AG04450 (cell line): ENCODE data around the gene KAT14. TPM values are rescaled to one million over a fixed set of nuclear protein-coding genes. Genes with fewer than 3 reads are reported as not detected.
"Not testable (repeated sequence)": the region's sequence is repeated elsewhere in the genome, so short reads cannot be mapped to it uniquely, and the experiment has no call there.

Experiments
- CTCF ChIA-PET: fragments of 300-600, 350-600 bp; formaldehyde crosslinking; extraction: SDS; loops from one replicate; lab custom pipeline; 2022; ENCODE audit warnings: antibody characterized with exemption, inconsistent platforms; lab: Charles Lee
- POLR2A ChIA-PET: fragments of 350-600 bp; formaldehyde crosslinking; extraction: SDS; loops from one replicate; lab custom pipeline; 2021; ENCODE audit warnings: antibody characterized with exemption, inconsistent platforms; lab: Yijun Ruan, JAX
- DNase-seq: peaks from one replicate; pipeline ENCODE4 v3.0.0-alpha.2; 2011; ENCODE audit warnings: low read depth, low spot score
- H3K27ac ChIP-seq: one replicate; pipeline ENCODE4 v1.5.1; 2012; ENCODE audit warnings: low read depth, low read length, control low read depth
- H3K27me3 ChIP-seq: one replicate; pipeline ENCODE4 v1.6.0; 2012; ENCODE audit warnings: low read length; ENCODE audit not compliant: control insufficient read depth, insufficient read depth
- H3K4me3 ChIP-seq: 2 replicates; pipeline ENCODE4 v1.5.1; 2011; ENCODE audit warnings: mild to moderate bottlenecking, low read depth, low read length, control low read depth
- H3K9me3 ChIP-seq: 2 replicates; pipeline ENCODE4 v1.5.1; 2012; ENCODE audit warnings: low read length; ENCODE audit not compliant: control insufficient read depth, insufficient read depth
- CTCF ChIP-seq: IDR thresholded peaks from 2 replicates; pipeline ENCODE4 v1.5.1; 2011; ENCODE audit warnings: low read depth, low read length, control low read depth, inconsistent platforms
- polyA minus RNA-seq: library from RNA; depleted of rRNA, polyadenylated mRNA; stranded (reverse); fragments of >200 nt; gene quantifications from 2 replicates; pipeline ENCODE4 v1.2.3, GENCODE V29; 2011; rRNA and poly(A)+ RNA removed
- polyA plus RNA-seq: library from polyadenylated mRNA; depleted of rRNA; stranded (reverse); fragments of >200 nt; gene quantifications from 2 replicates; pipeline ENCODE4 v1.2.3, GENCODE V29; 2011; rRNA removed

The KAT14 gene
- 9.6 and 12.2 TPM in 2 replicates for polyA plus RNA-seq
- 16.2 and 16.4 TPM in 2 replicates for polyA minus RNA-seq

- DNase-seq, result peak; percentile 84
- Histone ChIP-seq H3K27me3 (peaks cover 6% of the 10 kb centered on the region), H3K9me3 (no peaks in the 10 kb centered on the region), H3K4me3 (peak within 1 kb of the TSS; percentile 89), H3K27ac (peak within 1 kb of the TSS; percentile 57)
- TF ChIP-seq CTCF, result 0 out of 2 replicates have a peak, but pooled peaks have one; percentile 5
- POLR2A ChIA-PET, result interaction anchor here (0.6 to 1.2 kb wide), 4 partner anchors 23 to 451 kb away, joined by 3 to 7 read pairs (median 4); partner anchors contain the start of gene ZNF133
- CTCF ChIA-PET, result no interaction called here
Observed at GRCh38 chr20:18137412-18138265, at the start of gene KAT14, which contains the start of gene PET117. Gene KAT14 (plus strand): TSS chr20:18137863. CDS start chr20:18142661, 4,798 bp downstream. Gene PET117 (plus strand): TSS chr20:18137863. CDS start chr20:18137956, 93 bp downstream.

GRCh38 chr20:18088298-18088697, 49.4 kb upstream of the KAT14 start:
- CTCF ChIA-PET, H3K27me3 ChIP-seq, DNase-seq, H3K4me3 ChIP-seq, H3K27ac ChIP-seq, H3K9me3 ChIP-seq: not testable (repeated sequence)
- POLR2A ChIA-PET, result interaction anchor here (0.7 kb wide), 1 partner anchor 252 kb away, joined by 3 read pairs; no protein-coding TSS in a partner anchor

GRCh38 chr20:18088841-18089240, 48.8 kb upstream of the KAT14 start:
- DNase-seq, H3K27ac ChIP-seq, H3K4me3 ChIP-seq, CTCF ChIA-PET, H3K9me3 ChIP-seq, H3K27me3 ChIP-seq: not testable (repeated sequence)
- POLR2A ChIA-PET, result interaction anchor here (0.7 kb wide), 1 partner anchor 252 kb away, joined by 3 read pairs; no protein-coding TSS in a partner anchor

GRCh38 chr20:18090044-18090443, 47.6 kb upstream of the KAT14 start:
- no peak overlapping the region for H3K4me3 ChIP-seq
- H3K9me3 ChIP-seq, result no peaks in the 10 kb centered on the region
- no peak for DNase-seq
- H3K27ac ChIP-seq, result no peak overlapping the region
- POLR2A ChIA-PET, result no interaction called here
- H3K27me3 ChIP-seq, result no peaks in the 10 kb centered on the region
- TF ChIP-seq CTCF, result no peak
- CTCF ChIA-PET, result no interaction called here

GRCh38 chr20:18090477-18090876, 47.2 kb upstream of the KAT14 start:
- no peak overlapping the region for H3K4me3 ChIP-seq
- no peak for DNase-seq
- H3K9me3 ChIP-seq, result no peaks in the 10 kb centered on the region
- ChIA-PET CTCF (no interaction called here), POLR2A (no interaction called here)
- no peak for TF ChIP-seq CTCF
- H3K27ac ChIP-seq, result no peak overlapping the region
- no peaks in the 10 kb centered on the region for H3K27me3 ChIP-seq

- Histone ChIP-seq H3K9me3 (no peaks in the 10 kb centered on the region), H3K27ac (no peak overlapping the region), H3K4me3 (no peak overlapping the region), H3K27me3 (no peaks in the 10 kb centered on the region)
- DNase-seq, result no peak
- no peak for TF ChIP-seq CTCF
- ChIA-PET CTCF (no interaction called here), POLR2A (no interaction called here)
Observed at GRCh38 chr20:18091623-18092022, 46.0 kb upstream of the KAT14 start.
